Upper lobe of left lung (tissue), 6 donors: ENCODE results near the gene DOCK10. TPM values are rescaled to one million over a fixed set of nuclear protein-coding genes. Genes with fewer than 3 reads are reported as not detected.

Experiments used
- ATAC-seq, 2 donors: fragments of 200-7000 bp; cut with Tn5 transposase; one replicate each; pipeline ENCODE4 v1.9.1; 2022; ENCODE audit warnings: mild to moderate bottlenecking in 2 of 2, moderate library complexity in 2 of 2; ENCODE audit not compliant: low FRiP score in 2 of 2
- DNase-seq, 2 donors: peaks; one replicate each; pipeline ENCODE4 v3.0.0-alpha.2; 2019 to 2020
- H3K27ac ChIP-seq, 4 donors: fragments of 200-600 bp; sonication (generic); one replicate each; pipeline ENCODE4 v1.5.1; 2016 to 2019
- H3K27me3 ChIP-seq, 4 donors: fragments of 200-600 bp; sonication (generic); one replicate each; pipeline ENCODE4 v1.5.1; 2017 to 2019
- H3K36me3 ChIP-seq, 4 donors: fragments of 200-600 bp; sonication (generic); one replicate each; pipeline ENCODE4 v1.5.1; 2016 to 2019
- H3K4me1 ChIP-seq, 4 donors: fragments of 200-600 bp; sonication (generic); one replicate each; pipeline ENCODE4 v1.5.1; 2018 to 2019
- H3K4me3 ChIP-seq, 4 donors: fragments of 200-600 bp; sonication (generic); one replicate each; pipeline ENCODE4 v1.5.1; 2017 to 2019; ENCODE audit warnings: mild to moderate bottlenecking in 2 of 4, moderate library complexity in 1 of 4
- H3K9me3 ChIP-seq, 4 donors: fragments of 200-600 bp; sonication (generic); one replicate each; pipeline ENCODE4 v1.5.1; 2018 to 2019
- EP300 ChIP-seq, 4 donors: sonication (generic); formaldehyde crosslinking; IDR thresholded peaks; one replicate each; pipeline ENCODE4 v1.5.1; 2017; ENCODE audit warnings: antibody characterized with exemption in 4 of 4, control low read depth in 2 of 4
- POLR2A ChIP-seq, 4 donors: fragments of 450-650 bp; IDR thresholded peaks; one replicate each; pipeline ENCODE4 v1.5.1; 2016 to 2017; ENCODE audit warnings: antibody characterized with exemption in 4 of 4, mild to moderate bottlenecking in 2 of 4
- POLR2AphosphoS5 ChIP-seq, 2 donors: sonication (generic); formaldehyde crosslinking; IDR thresholded peaks; one replicate each; pipeline ENCODE4 v1.5.1; 2017; ENCODE audit warnings: antibody characterized with exemption in 2 of 2
- WGBS, 2 donors: methylation state at CpG; one replicate each; pipeline ENCODE4 v1.1.5; 2017 to 2018; 5-methylcytosine and 5-hydroxymethylcytosine counted together
- small RNA-seq, 4 donors: library from RNA; depleted of rRNA; stranded (forward); fragments of <200 nt; gene quantifications; one replicate each; pipeline ENCODE3, GENCODE V24; 2016
- total RNA-seq, 6 donors: library from RNA; depleted of rRNA in 4 of 6; stranded (reverse); fragments of >200 nt in 4 of 6; gene quantifications; one replicate each; pipeline versions ENCODE4 v1.1.0 to v1.2.1, GENCODE V29; 2016 to 2021
- TF ChIP-seq, protein P1 (sequence below), 6 experiments: fragments of 450-650 bp in 4 of 6; fragments of 200-600 bp in 2 of 6; sonication (generic) in 2 of 6; IDR thresholded peaks; one replicate each; pipeline ENCODE4 v1.5.1; 2016 to 2019; ENCODE audit warnings: antibody characterized with exemption in 6 of 6
- donor health status: DM: no; HTN: no; CAD: no; lungs with moderate emphysema.
- donor health status: DM: no; HTN: yes; CAD: no; lungs with severe emphysema.

Gene DOCK10
- total RNA-seq, 6 donors from 2014 or later = 17.6 to 127 (median 39.9) TPM

DNA sequence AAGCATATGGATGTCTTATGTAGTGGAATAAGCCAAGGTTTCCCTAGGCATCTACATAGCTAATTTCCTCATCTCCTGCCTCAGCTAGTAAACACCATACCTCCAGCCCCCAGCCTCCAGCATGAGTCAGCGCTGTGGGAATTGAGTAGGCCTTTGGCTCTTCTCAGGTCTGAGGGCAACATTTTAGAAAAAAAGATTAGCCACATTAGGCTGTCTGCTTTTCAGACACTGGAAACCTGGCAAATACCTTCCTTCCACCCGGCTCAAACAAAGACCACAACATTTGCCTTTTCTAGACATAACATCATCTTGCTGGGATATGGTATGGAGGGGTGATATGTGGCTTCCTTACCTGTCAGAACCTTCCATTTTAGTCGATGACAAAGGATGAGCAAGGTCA, 320.0 kb downstream of the DOCK10 start:
- no peak for DNase-seq
- TF ChIP-seq, protein P1, sequence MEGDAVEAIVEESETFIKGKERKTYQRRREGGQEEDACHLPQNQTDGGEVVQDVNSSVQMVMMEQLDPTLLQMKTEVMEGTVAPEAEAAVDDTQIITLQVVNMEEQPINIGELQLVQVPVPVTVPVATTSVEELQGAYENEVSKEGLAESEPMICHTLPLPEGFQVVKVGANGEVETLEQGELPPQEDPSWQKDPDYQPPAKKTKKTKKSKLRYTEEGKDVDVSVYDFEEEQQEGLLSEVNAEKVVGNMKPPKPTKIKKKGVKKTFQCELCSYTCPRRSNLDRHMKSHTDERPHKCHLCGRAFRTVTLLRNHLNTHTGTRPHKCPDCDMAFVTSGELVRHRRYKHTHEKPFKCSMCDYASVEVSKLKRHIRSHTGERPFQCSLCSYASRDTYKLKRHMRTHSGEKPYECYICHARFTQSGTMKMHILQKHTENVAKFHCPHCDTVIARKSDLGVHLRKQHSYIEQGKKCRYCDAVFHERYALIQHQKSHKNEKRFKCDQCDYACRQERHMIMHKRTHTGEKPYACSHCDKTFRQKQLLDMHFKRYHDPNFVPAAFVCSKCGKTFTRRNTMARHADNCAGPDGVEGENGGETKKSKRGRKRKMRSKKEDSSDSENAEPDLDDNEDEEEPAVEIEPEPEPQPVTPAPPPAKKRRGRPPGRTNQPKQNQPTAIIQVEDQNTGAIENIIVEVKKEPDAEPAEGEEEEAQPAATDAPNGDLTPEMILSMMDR (IDR thresholded peaks at IDR 0.05) = no peak
- TF ChIP-seq POLR2A (IDR thresholded peaks at IDR 0.05) (no peak), EP300 (IDR thresholded peaks at IDR 0.05) (no peak), POLR2AphosphoS5 (IDR thresholded peaks at IDR 0.05) (no peak)
- Histone ChIP-seq H3K9me3 (no peaks in the 10 kb centered on the region), H3K27ac (no peak overlapping the region), H3K27me3 (no peaks in the 10 kb centered on the region), H3K36me3 (no peaks in the 10 kb centered on the region), H3K4me3 (no peak overlapping the region), H3K4me1 (no peaks in the 10 kb centered on the region)
- 92 to 94% methylated on average over 3 of the region's 3 CpGs for WGBS, 2 donors
- ATAC-seq = peak in 1 of 2 donors; percentile 41

GRCh38 chr2:224716921-224717320, 325.3 kb downstream of the DOCK10 start:
- no peaks in the 10 kb centered on the region for H3K4me1 ChIP-seq
- no peak overlapping the region for H3K27ac ChIP-seq
- H3K4me3 ChIP-seq = no peak overlapping the region
- DNase-seq (no peak), ATAC-seq (no peak)
- WGBS, 2 donors = 52 to 72% methylated on average over 2 of the region's 2 CpGs
- H3K27me3 ChIP-seq = no peaks in the 10 kb centered on the region
- no peaks in the 10 kb centered on the region for H3K36me3 ChIP-seq
- TF ChIP-seq POLR2A (IDR thresholded peaks at IDR 0.05) = no peak
- no peak for TF ChIP-seq EP300 (IDR thresholded peaks at IDR 0.05)
- no peaks in the 10 kb centered on the region for H3K9me3 ChIP-seq

DNA sequence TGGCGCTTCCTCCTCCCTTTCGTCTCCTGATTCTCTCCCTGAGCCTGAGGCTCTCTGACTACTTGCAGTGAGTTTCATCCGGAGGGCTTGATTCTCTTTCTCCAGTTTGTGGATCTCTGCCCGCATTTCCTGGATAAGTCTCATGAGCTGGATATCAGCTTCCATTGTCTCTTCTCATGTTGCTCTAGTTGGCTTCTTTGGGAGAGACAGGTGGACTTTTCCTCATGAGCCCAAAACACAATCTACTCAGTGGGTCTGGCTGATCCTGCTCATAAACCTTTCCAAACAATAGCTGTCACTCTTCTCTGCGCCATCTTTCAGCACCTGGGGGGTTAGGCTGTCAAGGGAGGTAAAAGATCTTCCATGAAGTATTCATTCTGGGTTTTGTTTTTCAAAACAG, 326.1 kb downstream of the DOCK10 start, which contains the start of gene CCDC195:
TSS of gene CCDC195 (minus strand) at position 165 of the 400 bp plus-strand sequence. CDS start at position 165, 0 bp downstream.
- TF ChIP-seq, protein P1 (IDR thresholded peaks at IDR 0.05) = no peak
- TF ChIP-seq EP300 (IDR thresholded peaks at IDR 0.05) = no peak
- no peak for TF ChIP-seq POLR2AphosphoS5 (IDR thresholded peaks at IDR 0.05)
- Histone ChIP-seq H3K4me1 (no peaks in the 10 kb centered on the region), H3K4me3 (no peak within 1 kb of the TSS), H3K9me3 (no peaks in the 10 kb centered on the region), H3K27me3 (no peaks in the 10 kb centered on the region), H3K36me3 (no peaks in the 10 kb centered on the region), H3K27ac (no peak within 1 kb of the TSS)
- ATAC-seq (no peak), DNase-seq (no peak)
- WGBS, 2 donors = 93 to 96% methylated on average over 5 of the region's 5 CpGs

Small RNA genes within 50 kb of the gene (small RNA-seq; reads per million reads assigned to genes)
- 0 reads per million in 4 donors for gene MIR4439
